ENCODE data around the gene FAM83B. TPM values are rescaled to one million over a fixed set of nuclear protein-coding genes. Genes with fewer than 3 reads are reported as not detected.
"Not testable (repeated sequence)": the region's sequence is repeated elsewhere in the genome, so short reads cannot be mapped to it uniquely, and the experiment has no call there.

FAM83B gene
- total RNA-seq, 4 donors from 2014 or later: 20.2 to 38.5 (median 36.6) TPM

- Histone ChIP-seq H3K4me1 (peaks cover 0 to 22% (median 2%) of the 10 kb centered on the region in 4 donors), H3K9me3 (no peaks in the 10 kb centered on the region), H3K27me3 (no peaks in the 10 kb centered on the region), H3K36me3 (no peaks in the 10 kb centered on the region), H3K27ac (no peak overlapping the region), H3K4me3 (no peak overlapping the region)
- 42 to 69% methylated on average over 1 of the region's 1 CpG for WGBS, 2 donors (ENCODE audit: low coverage in 1 of 2)
- no peak for DNase-seq
- TF ChIP-seq EP300 (IDR thresholded peaks at IDR 0.05; ENCODE audit: low read depth) (no peak), POLR2AphosphoS5 (IDR thresholded peaks at IDR 0.05) (no peak), CTCF (IDR thresholded peaks at IDR 0.05) (no peak), POLR2A (IDR thresholded peaks at IDR 0.05) (no peak)
- in situ Hi-C loops (cut with MboI; ENCODE audit: low pct_ligation_motif_present in 1 of 4, low pct_unique_long_range_greater_than_20kb in 1 of 4, low sequenced_read_pairs in 3 of 4) (no loop called here), intact Hi-C loops (cut with DNase I; ENCODE audit: low total_unique reads) (no loop called here)
These were observed 34.6 kb downstream of the FAM83B start for GRCh38 chr6:54881067-54881730.

GRCh38 chr6:54881891-54882290, 35.3 kb downstream of the FAM83B start:
- DNase-seq; H3K9me3 ChIP-seq; H3K27me3 ChIP-seq; intact Hi-C loops (cut with DNase I; ENCODE audit: low total_unique reads); H3K4me3 ChIP-seq; in situ Hi-C loops (cut with MboI; ENCODE audit: low pct_ligation_motif_present in 1 of 4, low pct_unique_long_range_greater_than_20kb in 1 of 4, low sequenced_read_pairs in 3 of 4); H3K36me3 ChIP-seq; H3K27ac ChIP-seq: not testable (repeated sequence)
- WGBS, 2 donors (ENCODE audit: low coverage in 1 of 2): 98% methylated on average over 3 of the region's 3 CpGs; no CpG with 5 or more reads in 1 of the 2 donors
- H3K4me1 ChIP-seq: peaks cover 0 to 24% (median 4%) of the 10 kb centered on the region in 4 donors

- DNase-seq: no peak
- no peaks in the 10 kb centered on the region for H3K27me3 ChIP-seq
- H3K4me1 ChIP-seq: peaks cover 0 to 18% (median 10%) of the 10 kb centered on the region in 4 donors
- peak overlapping the region in 3 of 4 donors; percentile 30 to 43 (median 31) for H3K27ac ChIP-seq
- 43 to 65% methylated on average over 4 of the region's 4 CpGs for WGBS, 2 donors (ENCODE audit: low coverage in 1 of 2)
- intact Hi-C loops (cut with DNase I; ENCODE audit: low total_unique reads) (no loop called here), in situ Hi-C loops (cut with MboI; ENCODE audit: low pct_ligation_motif_present in 1 of 4, low pct_unique_long_range_greater_than_20kb in 1 of 4, low sequenced_read_pairs in 3 of 4) (no loop called here)
- H3K4me3 ChIP-seq: peak overlapping the region in 1 of 4 donors; percentile 10
- TF ChIP-seq EP300 (IDR thresholded peaks at IDR 0.05; ENCODE audit: low read depth) (no peak), CTCF (IDR thresholded peaks at IDR 0.05) (no peak), POLR2AphosphoS5 (IDR thresholded peaks at IDR 0.05) (no peak), POLR2A (IDR thresholded peaks at IDR 0.05) (no peak)
- H3K36me3 ChIP-seq: no peaks in the 10 kb centered on the region
- no peaks in the 10 kb centered on the region for H3K9me3 ChIP-seq
These were observed 40.5 kb downstream of the FAM83B start for GRCh38 chr6:54886932-54887584.

GRCh38 chr6:54891536-54891935, 45.0 kb downstream of the FAM83B start:
- no peaks in the 10 kb centered on the region for H3K9me3 ChIP-seq
- no peak for DNase-seq
- TF ChIP-seq CTCF (IDR thresholded peaks at IDR 0.05) (no peak), EP300 (IDR thresholded peaks at IDR 0.05; ENCODE audit: low read depth) (no peak), POLR2AphosphoS5 (IDR thresholded peaks at IDR 0.05) (no peak), POLR2A (IDR thresholded peaks at IDR 0.05) (no peak)
- no peak overlapping the region for H3K4me3 ChIP-seq
- no peaks in the 10 kb centered on the region for H3K27me3 ChIP-seq
- 70 to 71% methylated on average over 1 of the region's 1 CpG for WGBS, 2 donors (ENCODE audit: low coverage in 1 of 2)
- in situ Hi-C loops (cut with MboI; ENCODE audit: low pct_ligation_motif_present in 1 of 4, low pct_unique_long_range_greater_than_20kb in 1 of 4, low sequenced_read_pairs in 3 of 4): no loop called here
- H3K27ac ChIP-seq: no peak overlapping the region
- H3K36me3 ChIP-seq: no peaks in the 10 kb centered on the region
- intact Hi-C loops (cut with DNase I; ENCODE audit: low total_unique reads): no loop called here
- peaks cover 0 to 36% (median 14%) of the 10 kb centered on the region in 4 donors for H3K4me1 ChIP-seq
